CD4-positive, CD25-positive, alpha-beta regulatory T cell (primary cell): ENCODE data around the gene SLC29A1. TPM values are rescaled to one million over a fixed set of nuclear protein-coding genes. Genes with fewer than 3 reads are reported as not detected.
A peak's percentile ranks its signal among the peaks of the same experiment; 100 is the strongest.

Source experiments
- ATAC-seq, 2 donors: fragments of 150-1000 bp; cut with Tn5 transposase; one replicate each; pipeline ENCODE4 v1.10.0; 2021; ENCODE audit warnings: low read depth in 2 of 2, moderate number of reproducible peaks in 2 of 2, moderate library complexity in 1 of 2
- DNase-seq, 3 donors: peaks; one replicate each; pipeline versions ENCODE4 v3.0.0 to v3.0.0-alpha.2; 2012 to 2022; ENCODE audit warnings: mixed read lengths in 1 of 3
- H3K27ac ChIP-seq: one replicate; pipeline ENCODE4 v1.7.0; 2013; ENCODE audit warnings: mild to moderate bottlenecking, low read length; ENCODE audit not compliant: insufficient read depth, poor library complexity, severe bottlenecking
- H3K27me3 ChIP-seq: one replicate; pipeline ENCODE4 v1.7.0; 2013; ENCODE audit warnings: low read length; ENCODE audit not compliant: control insufficient read depth, insufficient read depth
- H3K36me3 ChIP-seq: one replicate; pipeline ENCODE4 v1.7.0; 2013; ENCODE audit warnings: mild to moderate bottlenecking, low read length, moderate library complexity; ENCODE audit not compliant: control insufficient read depth, insufficient read depth
- H3K4me1 ChIP-seq: 2 replicates; pipeline ENCODE4 v1.7.0; 2013; ENCODE audit warnings: mild to moderate bottlenecking, low read length; ENCODE audit not compliant: insufficient read depth, control insufficient read depth, poor library complexity, severe bottlenecking
- H3K4me3 ChIP-seq: one replicate; pipeline ENCODE4 v1.7.0; 2013; ENCODE audit warnings: low read depth, mild to moderate bottlenecking, low read length, moderate library complexity
- H3K9me3 ChIP-seq, 2 experiments: 1 replicate in 1 of 2; 2 replicates in 1 of 2; pipeline ENCODE4 v1.7.0; 2013; ENCODE audit warnings: low read length in 2 of 2, mild to moderate bottlenecking in 1 of 2, moderate library complexity in 1 of 2; ENCODE audit not compliant: control insufficient read depth in 2 of 2
- H3K27ac Mint-ChIP-seq, 3 donors: one replicate each; pipeline ENCODE4 v1.8.0; 2020 to 2022; ENCODE audit warnings: mild to moderate bottlenecking in 3 of 3, mixed read lengths in 3 of 3, moderate library complexity in 2 of 3
- H3K27me3 Mint-ChIP-seq: one replicate; pipeline ENCODE4 v1.8.0; 2022; ENCODE audit warnings: mild to moderate bottlenecking, mixed read lengths
- H3K36me3 Mint-ChIP-seq: one replicate; pipeline ENCODE4 v1.8.0; 2020; ENCODE audit warnings: mixed read lengths
- H3K4me1 Mint-ChIP-seq, 4 donors: one replicate each; pipeline ENCODE4 v1.8.0; 2020 to 2022; ENCODE audit warnings: mixed read lengths in 4 of 4, mild to moderate bottlenecking in 1 of 4
- H3K4me3 Mint-ChIP-seq, 4 donors: one replicate each; pipeline ENCODE4 v1.8.0; 2020 to 2022; ENCODE audit warnings: mild to moderate bottlenecking in 4 of 4, mixed read lengths in 4 of 4, moderate library complexity in 3 of 4
- H3K9me3 Mint-ChIP-seq, 7 donors: one replicate each; pipeline ENCODE4 v1.8.0; 2020 to 2022; ENCODE audit warnings: mixed read lengths in 7 of 7, mild to moderate bottlenecking in 3 of 7, moderate library complexity in 2 of 7
- polyA plus RNA-seq, 4 donors: library from polyadenylated mRNA; unstranded; fragments of 300-500 nt; fragmentation: Illumina TruSeq; gene quantifications; one replicate each; pipeline ENCODE4 v1.2.3, GENCODE V29; 2021
- total RNA-seq: library from RNA; stranded (reverse); gene quantifications from one replicate; pipeline ENCODE4 v1.2.3, GENCODE V29; 2022

SLC29A1 gene
- total RNA-seq (2.6 TPM), polyA plus RNA-seq (1 to 10 TPM; 3.3 to 6.1 (median 3.9) TPM)

DNA sequence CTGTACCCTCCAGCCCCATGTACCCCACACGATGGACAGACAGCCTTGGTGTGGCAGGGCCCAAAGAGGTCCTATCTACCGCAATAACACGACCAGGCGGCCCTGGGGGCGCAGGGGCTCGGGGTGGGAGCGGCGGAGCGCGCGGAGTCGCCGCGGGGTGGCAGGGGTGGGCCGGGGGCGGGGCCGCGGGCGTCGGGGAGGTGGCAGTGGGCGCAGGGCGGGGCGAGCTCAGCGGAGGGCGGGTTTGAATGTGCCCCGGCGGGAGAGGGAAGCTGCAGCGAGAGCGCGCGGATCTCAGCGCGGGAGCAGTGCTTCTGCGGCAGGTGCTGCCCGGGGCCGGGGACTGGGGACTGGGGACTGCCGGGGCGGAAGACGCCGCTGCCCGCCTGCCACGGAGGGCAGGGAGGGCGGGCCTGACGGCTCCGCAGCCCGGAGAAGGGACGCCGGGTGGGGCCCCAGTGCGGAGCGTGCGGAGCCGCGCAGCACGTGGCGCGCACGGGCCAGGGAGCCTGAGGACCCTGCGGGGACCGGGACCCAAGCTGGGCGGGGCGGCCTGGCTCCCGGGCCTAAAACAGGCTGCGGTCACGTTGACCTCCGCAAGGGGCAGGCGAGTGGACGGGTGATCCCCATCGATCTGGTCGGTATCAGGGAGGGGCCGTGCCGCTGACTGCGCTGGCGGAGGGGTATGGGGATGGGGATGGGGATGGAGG lies at the start of gene SLC29A1:
Gene SLC29A1, plus strand, starts transcription at position 277 of the 710 bp plus-strand sequence. CDS start 3,719 bp downstream, outside the sequence.
- no peaks in the 10 kb centered on the region for H3K36me3 ChIP-seq
- ATAC-seq, result peak; percentile 80 to 82
- H3K27me3 Mint-ChIP-seq, result peaks cover 7% of the 10 kb centered on the region
- H3K4me1 Mint-ChIP-seq, result peaks cover 0 to 37% (median 12%) of the 10 kb centered on the region in 4 donors
- H3K4me3 Mint-ChIP-seq, result peak within 1 kb of the TSS; percentile 84 to 96 (median 86)
- H3K27ac Mint-ChIP-seq, result peak within 1 kb of the TSS in 2 of 3 donors; percentile 67 to 91
- peak within 1 kb of the TSS; percentile 47 for H3K27ac ChIP-seq
- H3K36me3 Mint-ChIP-seq, result no peaks in the 10 kb centered on the region
- H3K4me1 ChIP-seq, result peaks cover 32% of the 10 kb centered on the region
- no peaks in the 10 kb centered on the region for H3K9me3 ChIP-seq
- H3K4me3 ChIP-seq, result peak within 1 kb of the TSS; percentile 56
- DNase-seq, result peak; percentile 79 to 85 (median 82)
- no peaks in the 10 kb centered on the region for H3K27me3 ChIP-seq
- peaks cover 0 to 1% (median 0%) of the 10 kb centered on the region in 7 donors for H3K9me3 Mint-ChIP-seq

- Mint-ChIP-seq H3K9me3 (no peaks in the 10 kb centered on the region), H3K27me3 (no peaks in the 10 kb centered on the region), H3K27ac (no peak overlapping the region), H3K36me3 (no peaks in the 10 kb centered on the region), H3K4me1 (peaks cover 0 to 16% (median 7%) of the 10 kb centered on the region in 4 donors), H3K4me3 (no peak overlapping the region)
- DNase-seq (no peak), ATAC-seq (no peak)
- Histone ChIP-seq H3K4me1 (peaks cover 4% of the 10 kb centered on the region), H3K27ac (no peak overlapping the region), H3K4me3 (no peak overlapping the region), H3K27me3 (no peaks in the 10 kb centered on the region), H3K36me3 (no peaks in the 10 kb centered on the region), H3K9me3 (no peaks in the 10 kb centered on the region)
These were observed 47.1 kb upstream of the SLC29A1 start for GRCh38 chr6:44176130-44176761.

GRCh38 chr6:44176762-44177509 lies 46.5 kb upstream of the SLC29A1 start:
- H3K36me3 Mint-ChIP-seq, result no peaks in the 10 kb centered on the region
- Histone ChIP-seq H3K27ac (no peak overlapping the region), H3K4me1 (peaks cover 4% of the 10 kb centered on the region), H3K9me3 (no peaks in the 10 kb centered on the region), H3K27me3 (no peaks in the 10 kb centered on the region), H3K4me3 (no peak overlapping the region), H3K36me3 (no peaks in the 10 kb centered on the region)
- no peak overlapping the region for H3K27ac Mint-ChIP-seq
- ATAC-seq (peak; percentile 27 to 42), DNase-seq (peak in 1 of 3 donors; percentile 23)
- peaks cover 0 to 16% (median 7%) of the 10 kb centered on the region in 4 donors for H3K4me1 Mint-ChIP-seq
- no peaks in the 10 kb centered on the region for H3K9me3 Mint-ChIP-seq
- H3K27me3 Mint-ChIP-seq, result no peaks in the 10 kb centered on the region
- H3K4me3 Mint-ChIP-seq, result peak overlapping the region in 1 of 4 donors; percentile 28

DNA sequence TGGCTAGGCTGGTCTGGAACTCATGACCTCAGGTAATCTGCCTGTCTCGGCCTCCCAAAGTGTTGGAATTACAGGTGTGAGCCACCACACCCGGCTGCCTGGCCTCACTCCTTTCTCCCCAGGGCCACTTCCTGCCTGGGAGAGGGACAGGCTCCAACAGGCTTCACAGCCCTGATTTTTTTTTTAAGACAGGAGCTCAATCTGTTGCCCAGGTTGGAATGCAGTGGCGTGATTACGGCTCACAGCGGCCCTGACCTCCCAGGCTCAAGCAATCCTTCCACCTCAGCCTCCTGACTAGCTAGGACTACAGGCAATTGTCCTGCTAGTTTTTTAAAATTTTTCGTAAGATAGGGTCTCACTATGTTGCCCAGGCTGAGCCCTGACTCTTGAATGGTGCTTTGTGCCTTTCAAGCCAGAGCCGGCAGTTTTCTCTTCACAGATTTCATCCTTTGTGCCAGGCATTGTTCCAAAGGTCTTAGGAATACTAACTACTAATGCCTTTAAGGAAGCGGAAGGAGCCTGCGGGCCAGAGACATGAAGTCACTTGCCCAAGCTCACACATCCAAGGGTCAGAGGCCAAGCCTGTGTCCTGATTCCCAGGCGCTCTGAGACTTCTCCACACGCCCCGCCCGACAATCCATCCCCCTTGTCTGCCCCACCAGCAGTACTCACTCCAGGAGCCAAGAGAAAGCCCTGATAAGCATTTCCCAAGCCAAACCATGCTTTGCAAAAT lies 45.5 kb upstream of the SLC29A1 start:
- peaks cover 2% of the 10 kb centered on the region for H3K4me1 ChIP-seq
- no peaks in the 10 kb centered on the region for H3K36me3 Mint-ChIP-seq
- H3K27me3 ChIP-seq, result no peaks in the 10 kb centered on the region
- H3K4me1 Mint-ChIP-seq, result peaks cover 0 to 12% (median 3%) of the 10 kb centered on the region in 4 donors
- no peak for DNase-seq
- no peak overlapping the region for H3K4me3 ChIP-seq
- no peaks in the 10 kb centered on the region for H3K36me3 ChIP-seq
- H3K27ac ChIP-seq, result no peak overlapping the region
- no peaks in the 10 kb centered on the region for H3K9me3 Mint-ChIP-seq
- H3K9me3 ChIP-seq, result no peaks in the 10 kb centered on the region
- peak overlapping the region in 1 of 3 donors; percentile 12 for H3K27ac Mint-ChIP-seq
- H3K27me3 Mint-ChIP-seq, result no peaks in the 10 kb centered on the region
- ATAC-seq, result no peak
- H3K4me3 Mint-ChIP-seq, result peak overlapping the region in 1 of 4 donors; percentile 28

DNA sequence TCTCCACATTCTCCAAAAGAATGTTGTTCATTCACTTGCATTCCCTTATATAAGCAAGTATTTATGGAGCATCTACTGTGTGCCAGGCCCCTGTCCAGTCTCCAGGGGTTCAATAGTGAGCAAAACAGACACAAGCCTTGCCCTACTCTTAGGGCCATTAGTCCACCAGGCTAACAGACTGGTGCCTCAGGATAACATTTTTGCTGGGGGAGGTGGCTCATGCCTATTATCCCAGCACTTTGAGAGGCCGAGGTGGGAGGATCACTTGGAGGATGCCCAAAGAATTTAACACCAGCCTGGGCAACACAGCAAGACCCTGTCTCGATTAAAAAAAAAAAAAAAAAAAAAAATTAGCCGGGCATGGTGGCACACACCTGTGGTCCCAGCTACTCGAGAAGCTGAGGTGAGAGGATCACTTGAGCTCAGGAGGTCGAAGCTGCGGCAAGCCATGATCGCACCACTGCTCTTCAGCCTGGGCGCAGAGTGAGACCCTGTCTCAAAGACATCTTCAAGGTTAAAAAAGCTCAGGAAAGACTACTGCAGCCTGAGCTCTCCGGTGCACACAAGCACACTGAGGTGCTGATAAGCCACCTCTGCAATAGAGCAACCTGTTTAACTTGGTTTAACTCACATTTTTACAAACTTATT lies 44.8 kb upstream of the SLC29A1 start:
- Histone ChIP-seq H3K4me1 (no peaks in the 10 kb centered on the region), H3K27ac (no peak overlapping the region), H3K27me3 (no peaks in the 10 kb centered on the region), H3K36me3 (no peaks in the 10 kb centered on the region), H3K9me3 (no peaks in the 10 kb centered on the region), H3K4me3 (no peak overlapping the region)
- Mint-ChIP-seq H3K27ac (peak overlapping the region in 1 of 3 donors; percentile 12), H3K9me3 (no peaks in the 10 kb centered on the region), H3K4me3 (no peak overlapping the region), H3K27me3 (no peaks in the 10 kb centered on the region), H3K4me1 (peaks cover 0 to 10% (median 3%) of the 10 kb centered on the region in 4 donors), H3K36me3 (no peaks in the 10 kb centered on the region)
- ATAC-seq (no peak), DNase-seq (no peak)

DNA sequence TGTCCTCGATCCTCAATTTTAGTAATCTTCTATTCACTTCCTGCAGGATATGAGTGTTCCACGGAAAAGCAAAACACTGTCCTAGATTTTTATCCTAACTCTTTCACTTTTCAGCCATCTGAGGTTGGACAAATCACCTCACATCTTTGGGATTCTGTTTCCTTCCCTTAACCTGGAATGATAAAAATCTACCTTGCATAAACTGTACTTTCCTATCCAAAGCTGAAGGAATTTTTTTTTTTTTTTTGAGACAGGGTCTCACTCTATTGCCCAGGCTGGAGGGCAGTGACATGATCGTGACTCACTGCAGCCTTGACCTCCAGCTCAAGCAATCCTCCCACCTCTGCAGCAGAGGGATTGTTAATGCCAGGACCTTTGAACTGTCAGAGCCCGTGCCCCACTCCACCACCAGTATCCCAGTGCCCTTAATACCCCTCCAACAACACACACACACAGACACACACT lies 44.3 kb upstream of the SLC29A1 start:
- no peak for DNase-seq
- H3K4me1 ChIP-seq, result no peaks in the 10 kb centered on the region
- no peaks in the 10 kb centered on the region for H3K36me3 Mint-ChIP-seq
- H3K27me3 ChIP-seq, result no peaks in the 10 kb centered on the region
- H3K4me1 Mint-ChIP-seq, result peaks cover 0 to 10% (median 3%) of the 10 kb centered on the region in 4 donors
- no peak for ATAC-seq
- H3K36me3 ChIP-seq, result no peaks in the 10 kb centered on the region
- H3K27me3 Mint-ChIP-seq, result no peaks in the 10 kb centered on the region
- H3K4me3 Mint-ChIP-seq, result no peak overlapping the region
- H3K27ac Mint-ChIP-seq, result peak overlapping the region; percentile 12 to 67 (median 21)
- no peak overlapping the region for H3K4me3 ChIP-seq
- no peak overlapping the region for H3K27ac ChIP-seq
- no peaks in the 10 kb centered on the region for H3K9me3 Mint-ChIP-seq
- no peaks in the 10 kb centered on the region for H3K9me3 ChIP-seq

GRCh38 chr6:44179648-44180047 lies 43.7 kb upstream of the SLC29A1 start:
- Mint-ChIP-seq H3K9me3 (no peaks in the 10 kb centered on the region), H3K36me3 (no peaks in the 10 kb centered on the region), H3K4me3 (no peak overlapping the region), H3K27me3 (no peaks in the 10 kb centered on the region), H3K27ac (peak overlapping the region in 2 of 3 donors; percentile 12 to 67), H3K4me1 (peaks cover 0 to 10% (median 3%) of the 10 kb centered on the region in 4 donors)
- no peak for ATAC-seq
- H3K27me3 ChIP-seq, result no peaks in the 10 kb centered on the region
- no peaks in the 10 kb centered on the region for H3K36me3 ChIP-seq
- no peak overlapping the region for H3K27ac ChIP-seq
- H3K9me3 ChIP-seq, result no peaks in the 10 kb centered on the region
- H3K4me1 ChIP-seq, result no peaks in the 10 kb centered on the region
- H3K4me3 ChIP-seq, result no peak overlapping the region
- no peak for DNase-seq
